GM19463 (cell line): ENCODE results near the gene CDKL5.
"Not testable (repeated sequence)": the region's sequence is repeated elsewhere in the genome, so short reads cannot be mapped to it uniquely, and the experiment has no call there.

Experiments used
- ATAC-seq: cut with Tn5 transposase; IDR thresholded peaks from one replicate; pipeline ENCODE4 v1.9.1; 2021; ENCODE audit warnings: mild to moderate bottlenecking, moderate library complexity; ENCODE audit not compliant: unreplicated experiment

CDKL5 gene

GRCh38 chrX:18566748-18567147, 141.3 kb downstream of the CDKL5 start:
- ATAC-seq = no peak

GRCh38 chrX:18573556-18573955, 148.1 kb downstream of the CDKL5 start:
- no peak for ATAC-seq

- ATAC-seq = no peak
Observed at GRCh38 chrX:18574591-18574990, 149.2 kb downstream of the CDKL5 start.

- no peak for ATAC-seq
Observed at GRCh38 chrX:18575744-18576143, 150.3 kb downstream of the CDKL5 start.

- ATAC-seq = no peak
Observed at GRCh38 chrX:18577400-18577799, 152.0 kb downstream of the CDKL5 start.

- no peak for ATAC-seq
Observed at GRCh38 chrX:18578546-18578945, 153.1 kb downstream of the CDKL5 start.

GRCh38 chrX:18579495-18579894, 154.1 kb downstream of the CDKL5 start:
- no peak for ATAC-seq

- ATAC-seq = no peak
Observed at GRCh38 chrX:18582910-18583493, 157.6 kb downstream of the CDKL5 start.

GRCh38 chrX:18589292-18589691, 163.9 kb downstream of the CDKL5 start:
- not testable (repeated sequence) for ATAC-seq

- ATAC-seq = no peak
Observed at GRCh38 chrX:18591834-18592233, 166.4 kb downstream of the CDKL5 start.

GRCh38 chrX:18594079-18594478, 168.7 kb downstream of the CDKL5 start:
- ATAC-seq = no peak

GRCh38 chrX:18596096-18596495, 170.7 kb downstream of the CDKL5 start:
- no peak for ATAC-seq

- ATAC-seq = no peak
Observed at GRCh38 chrX:18598413-18598812, 173.0 kb downstream of the CDKL5 start.

- no peak for ATAC-seq
Observed at GRCh38 chrX:18607966-18608365, 182.6 kb downstream of the CDKL5 start.

- no peak for ATAC-seq
Observed at GRCh38 chrX:18613930-18614639, 188.7 kb downstream of the CDKL5 start.

GRCh38 chrX:18616688-18617406, 191.4 kb downstream of the CDKL5 start:
- no peak for ATAC-seq

- no peak for ATAC-seq
Observed at GRCh38 chrX:18617407-18617750, 192.0 kb downstream of the CDKL5 start.

- no peak for ATAC-seq
Observed at GRCh38 chrX:18619288-18619687, 193.9 kb downstream of the CDKL5 start.

GRCh38 chrX:18620349-18620748, 194.9 kb downstream of the CDKL5 start:
- no peak for ATAC-seq

- ATAC-seq = no peak
Observed at GRCh38 chrX:18624599-18624998, 199.2 kb downstream of the CDKL5 start.

GRCh38 chrX:18630934-18631333, 205.5 kb downstream of the CDKL5 start:
- no peak for ATAC-seq

GRCh38 chrX:18638398-18638797, 213.0 kb downstream of the CDKL5 start:
- no peak for ATAC-seq
